ENCODE results near the gene ISG20L2.

ISG20L2 gene

DNA sequence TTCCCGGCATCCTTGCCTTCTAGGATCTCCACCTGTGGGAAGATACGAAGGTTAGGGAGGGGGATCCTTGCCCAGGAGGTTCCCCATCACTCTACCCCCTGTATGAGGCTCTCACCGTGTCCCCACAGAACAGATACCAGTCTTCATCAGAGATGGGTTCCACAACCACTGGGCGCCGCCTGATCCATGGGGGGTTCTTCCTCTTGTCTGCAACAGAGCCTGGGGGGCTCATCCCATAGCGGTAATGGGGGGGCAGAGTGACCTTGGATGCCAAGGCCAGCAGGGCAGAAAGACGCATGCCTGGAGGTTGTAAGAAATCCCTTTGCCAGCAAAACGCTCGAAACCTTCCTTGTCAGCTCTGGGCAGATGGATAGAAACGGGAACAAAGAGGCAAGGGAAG, 9.8 kb upstream of the ISG20L2 start:
- no peak for TF ChIP-seq TCF12 (IDR thresholded peaks at IDR 0.05; ENCODE audit: low read depth)
- no peak for TF ChIP-seq TAF1 (IDR thresholded peaks at IDR 0.05; ENCODE audit: low read depth)
- TF ChIP-seq USF1 (IDR thresholded peaks at IDR 0.05) = no peak
- no peak for TF ChIP-seq RAD21 (IDR thresholded peaks at IDR 0.05; ENCODE audit: low read depth)
- TF ChIP-seq CEBPB (IDR thresholded peaks at IDR 0.05) = no peak
- TF ChIP-seq YY1 (IDR thresholded peaks at IDR 0.05; ENCODE audit: low read depth) = no peak
- TF ChIP-seq ZBTB7A (IDR thresholded peaks at IDR 0.05; ENCODE audit: low read depth) = no peak
- no peak for TF ChIP-seq REST (IDR thresholded peaks at IDR 0.05; ENCODE audit: low read depth)
- TF ChIP-seq, protein P1, sequence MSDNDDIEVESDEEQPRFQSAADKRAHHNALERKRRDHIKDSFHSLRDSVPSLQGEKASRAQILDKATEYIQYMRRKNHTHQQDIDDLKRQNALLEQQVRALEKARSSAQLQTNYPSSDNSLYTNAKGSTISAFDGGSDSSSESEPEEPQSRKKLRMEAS (IDR thresholded peaks at IDR 0.05) = no peak
- TF ChIP-seq FOXM1 (IDR thresholded peaks at IDR 0.05; ENCODE audit: borderline replicate concordance, low read depth) = no peak
- no peak for TF ChIP-seq TEAD4 (IDR thresholded peaks at IDR 0.05)
- TF ChIP-seq CREB1 (IDR thresholded peaks at IDR 0.05; ENCODE audit: low read depth) = no peak
- TF ChIP-seq EP300 (IDR thresholded peaks at IDR 0.05; ENCODE audit: borderline replicate concordance) = no peak

DNA sequence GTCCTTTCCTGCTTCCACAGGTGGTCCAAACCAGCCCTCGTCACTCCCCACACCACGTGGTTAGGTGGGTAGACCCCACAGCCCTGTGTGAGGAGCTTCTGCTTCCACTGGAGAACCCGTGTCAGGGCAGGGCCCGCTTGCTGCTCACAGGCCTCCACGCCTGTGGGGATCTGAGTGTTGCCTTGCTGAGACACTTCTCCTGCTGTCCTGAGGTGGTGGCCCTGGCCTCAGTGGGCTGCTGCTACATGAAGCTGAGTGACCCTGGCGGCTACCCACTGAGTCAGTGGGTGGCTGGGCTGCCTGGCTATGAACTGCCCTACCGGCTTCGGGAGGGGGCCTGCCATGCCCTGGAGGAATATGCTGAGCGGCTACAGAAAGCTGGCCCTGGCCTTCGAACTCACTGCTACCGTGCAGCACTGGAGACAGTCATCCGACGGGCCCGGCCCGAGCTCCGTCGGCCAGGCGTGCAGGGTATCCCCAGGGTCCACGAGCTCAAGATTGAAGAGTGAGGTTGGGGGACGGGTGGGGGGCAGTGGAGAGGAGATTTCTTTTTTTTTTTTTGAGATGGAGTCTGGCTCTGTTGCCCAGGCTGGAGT, 5.5 kb upstream of the ISG20L2 start:
- TF ChIP-seq CREB1 (IDR thresholded peaks at IDR 0.05; ENCODE audit: low read depth) (no peak), USF1 (IDR thresholded peaks at IDR 0.05) (no peak), EP300 (IDR thresholded peaks at IDR 0.05; ENCODE audit: borderline replicate concordance) (no peak), EGR1 (IDR thresholded peaks at IDR 0.05) (no peak), REST (IDR thresholded peaks at IDR 0.05; ENCODE audit: low read depth) (no peak), ZBTB7A (IDR thresholded peaks at IDR 0.05; ENCODE audit: low read depth) (no peak), FOXM1 (IDR thresholded peaks at IDR 0.05; ENCODE audit: borderline replicate concordance, low read depth) (no peak), NFIC (IDR thresholded peaks at IDR 0.05) (no peak), TEAD4 (IDR thresholded peaks at IDR 0.05) (no peak)

DNA sequence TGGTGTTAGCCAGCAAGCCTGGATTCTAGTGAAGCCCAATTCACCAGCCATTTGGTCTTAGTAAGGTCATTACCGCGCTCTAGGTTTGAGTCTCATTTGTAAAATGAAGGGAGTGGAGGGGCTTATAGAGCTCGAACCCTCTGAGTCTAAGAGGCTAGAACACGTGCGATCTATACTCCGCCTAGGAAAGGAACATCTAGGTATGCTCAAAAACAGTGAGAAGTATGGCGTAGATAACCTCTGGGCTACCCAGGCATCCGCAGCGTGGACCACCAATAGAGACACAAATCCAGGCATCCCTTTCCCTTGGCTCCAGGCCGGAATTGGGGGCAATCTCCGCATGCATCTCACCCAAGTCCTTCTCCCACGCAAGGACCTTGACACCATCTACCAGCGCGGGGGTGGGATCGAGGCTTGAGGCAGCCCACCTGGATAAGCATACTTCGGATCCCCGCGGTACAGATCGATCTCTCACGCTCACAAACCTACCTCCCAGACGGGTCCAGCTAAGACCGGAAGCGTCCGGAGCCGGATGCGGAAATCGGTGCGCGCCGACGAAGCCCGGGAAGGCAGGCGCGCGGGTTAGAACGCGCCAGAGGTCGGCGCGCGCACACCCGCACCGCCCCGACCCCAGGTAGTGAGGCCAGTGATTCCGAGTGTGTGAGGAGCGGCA, 504 bp downstream of the ISG20L2 start, which contains the start of gene METTL25B:
Gene METTL25B, plus strand, starts transcription at position 544 of the 673 bp plus-strand sequence. CDS start 636 bp downstream, outside the sequence.
- no peak for TF ChIP-seq NFIC (IDR thresholded peaks at IDR 0.05)
- no peak for TF ChIP-seq ZBTB7A (IDR thresholded peaks at IDR 0.05; ENCODE audit: low read depth)
- TF ChIP-seq TEAD4 (IDR thresholded peaks at IDR 0.05) = no peak
- no peak for TF ChIP-seq YY1 (IDR thresholded peaks at IDR 0.05; ENCODE audit: low read depth)
- TF ChIP-seq, protein P1 (IDR thresholded peaks at IDR 0.05) = no peak; the same call in 1 of the 2 replicates
- no peak for TF ChIP-seq CREB1 (IDR thresholded peaks at IDR 0.05; ENCODE audit: low read depth)
- no peak for TF ChIP-seq EP300 (IDR thresholded peaks at IDR 0.05; ENCODE audit: borderline replicate concordance)
- no peak; the same call in 1 of the 2 replicates for TF ChIP-seq TCF12 (IDR thresholded peaks at IDR 0.05; ENCODE audit: low read depth)
- TF ChIP-seq FOXM1 (IDR thresholded peaks at IDR 0.05; ENCODE audit: borderline replicate concordance, low read depth) = no peak
- TF ChIP-seq REST (IDR thresholded peaks at IDR 0.05; ENCODE audit: low read depth) = no peak
- no peak; the same call in 1 of the 2 replicates for TF ChIP-seq TAF1 (IDR thresholded peaks at IDR 0.05; ENCODE audit: low read depth)
- TF ChIP-seq CEBPB (IDR thresholded peaks at IDR 0.05) = no peak

DNA sequence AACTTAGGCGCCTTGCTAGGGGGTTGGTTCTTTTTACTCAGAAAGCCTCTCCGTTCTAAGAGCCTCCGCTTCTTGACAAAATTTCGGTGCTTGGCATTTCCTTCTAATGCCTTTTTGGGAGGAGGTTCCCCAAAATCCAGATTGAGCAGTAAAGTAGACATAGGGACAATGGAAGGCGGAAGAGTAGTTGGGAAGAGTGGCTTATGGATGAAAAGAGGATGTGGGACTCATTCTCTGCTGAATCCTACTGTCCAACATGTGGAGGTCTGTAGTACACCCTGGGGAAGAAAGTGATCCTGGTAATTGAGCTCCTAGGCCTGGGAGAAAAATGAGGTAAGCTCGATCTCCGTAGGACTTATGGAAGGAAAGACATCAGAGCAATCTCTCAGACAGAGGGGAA, 1.1 kb downstream of the ISG20L2 start:
- TF ChIP-seq NFIC (IDR thresholded peaks at IDR 0.05) (no peak), YY1 (IDR thresholded peaks at IDR 0.05; ENCODE audit: low read depth) (no peak), TEAD4 (IDR thresholded peaks at IDR 0.05) (no peak), ZBTB7A (IDR thresholded peaks at IDR 0.05; ENCODE audit: low read depth) (no peak), CREB1 (IDR thresholded peaks at IDR 0.05; ENCODE audit: low read depth) (no peak), EGR1 (IDR thresholded peaks at IDR 0.05) (no peak), RAD21 (IDR thresholded peaks at IDR 0.05; ENCODE audit: low read depth) (no peak), TCF12 (IDR thresholded peaks at IDR 0.05; ENCODE audit: low read depth) (no peak), EP300 (IDR thresholded peaks at IDR 0.05; ENCODE audit: borderline replicate concordance) (no peak), FOXM1 (IDR thresholded peaks at IDR 0.05; ENCODE audit: borderline replicate concordance, low read depth) (no peak), TAF1 (IDR thresholded peaks at IDR 0.05; ENCODE audit: low read depth) (no peak), USF1 (IDR thresholded peaks at IDR 0.05) (no peak), REST (IDR thresholded peaks at IDR 0.05; ENCODE audit: low read depth) (no peak), CEBPB (IDR thresholded peaks at IDR 0.05) (no peak)
- TF ChIP-seq, protein P1 (IDR thresholded peaks at IDR 0.05) = no peak

All from Ishikawa (cell line).